Measurements from ENCODE around the gene CERS5. TPM values are rescaled to one million over a fixed set of nuclear protein-coding genes. Genes with fewer than 3 reads are reported as not detected.

Gene CERS5
- polyA plus RNA-seq, 1 donor (not counting 4 experiments of a cell fraction or from before 2014, with no cell fraction given), result 72.3 TPM

DNA sequence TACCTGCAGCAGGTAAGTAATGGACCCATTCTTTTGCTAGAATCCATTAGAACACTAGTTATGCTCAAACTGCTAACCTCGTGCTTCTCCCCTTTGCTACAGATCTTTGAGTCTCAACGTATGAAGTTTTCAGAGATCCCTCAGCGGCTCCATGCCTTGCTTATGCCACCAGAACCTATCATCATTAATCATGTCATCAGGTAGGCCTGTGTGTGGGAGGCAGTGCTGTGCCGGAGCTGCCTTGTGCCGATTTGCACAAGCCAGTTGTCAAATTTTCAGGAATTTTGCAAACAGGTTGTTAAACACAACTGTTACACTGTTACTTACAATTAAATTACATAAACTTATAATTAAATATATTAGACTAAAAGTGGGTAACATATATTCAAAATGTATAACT is 76.8 kb downstream of the CERS5 start:
- no peak overlapping the region for H2AFZ ChIP-seq (ENCODE audit: control insufficient read depth, low read length)
- H3K4me2 ChIP-seq (ENCODE audit: control insufficient read depth, extremely low read depth, insufficient read depth, low read depth, low read length), result no peak overlapping the region
- no peak overlapping the region for H3K4me3 ChIP-seq (ENCODE audit: control insufficient read depth in 2 of 3, extremely low read depth in 1 of 3, insufficient read depth in 2 of 3, low read depth in 1 of 3, low read length in 3 of 3)
- peaks cover 10% of the 10 kb centered on the region for H3K79me2 ChIP-seq (ENCODE audit: control insufficient read depth, insufficient read depth, low read length)
- no peak for TF ChIP-seq EZH2 (IDR thresholded peaks at IDR 0.05; ENCODE audit: low read length)
- TF ChIP-seq, protein P1, sequence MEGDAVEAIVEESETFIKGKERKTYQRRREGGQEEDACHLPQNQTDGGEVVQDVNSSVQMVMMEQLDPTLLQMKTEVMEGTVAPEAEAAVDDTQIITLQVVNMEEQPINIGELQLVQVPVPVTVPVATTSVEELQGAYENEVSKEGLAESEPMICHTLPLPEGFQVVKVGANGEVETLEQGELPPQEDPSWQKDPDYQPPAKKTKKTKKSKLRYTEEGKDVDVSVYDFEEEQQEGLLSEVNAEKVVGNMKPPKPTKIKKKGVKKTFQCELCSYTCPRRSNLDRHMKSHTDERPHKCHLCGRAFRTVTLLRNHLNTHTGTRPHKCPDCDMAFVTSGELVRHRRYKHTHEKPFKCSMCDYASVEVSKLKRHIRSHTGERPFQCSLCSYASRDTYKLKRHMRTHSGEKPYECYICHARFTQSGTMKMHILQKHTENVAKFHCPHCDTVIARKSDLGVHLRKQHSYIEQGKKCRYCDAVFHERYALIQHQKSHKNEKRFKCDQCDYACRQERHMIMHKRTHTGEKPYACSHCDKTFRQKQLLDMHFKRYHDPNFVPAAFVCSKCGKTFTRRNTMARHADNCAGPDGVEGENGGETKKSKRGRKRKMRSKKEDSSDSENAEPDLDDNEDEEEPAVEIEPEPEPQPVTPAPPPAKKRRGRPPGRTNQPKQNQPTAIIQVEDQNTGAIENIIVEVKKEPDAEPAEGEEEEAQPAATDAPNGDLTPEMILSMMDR (optimal IDR thresholded peaks at IDR 0.05 in 1 of 3, IDR thresholded peaks at IDR 0.05 in 1 of 3, conservative IDR thresholded peaks at IDR 0.05 in 1 of 3; ENCODE audit: extremely low read depth in 1 of 3, insufficient read depth in 2 of 3, low read length in 3 of 3), result no peak
- no peak overlapping the region for H3K27ac ChIP-seq (ENCODE audit: control insufficient read depth, insufficient read depth, low read length)
- peaks cover 31% of the 10 kb centered on the region for H3K4me1 ChIP-seq (ENCODE audit: control insufficient read depth, extremely low read depth, insufficient read depth, low read length)
- no peak for FAIRE-seq
- H3K9me1 ChIP-seq (ENCODE audit: control insufficient read depth, extremely low read depth, insufficient read depth, low read length), result no peaks in the 10 kb centered on the region
- no peak for DNase-seq (ENCODE audit: low read depth, low spot score)
- no peaks in the 10 kb centered on the region for H3K9me3 ChIP-seq (ENCODE audit: control insufficient read depth, low read depth, low read length)
- peaks cover 27 to 59% of the 10 kb centered on the region in 2 experiments for H3K36me3 ChIP-seq (ENCODE audit: control insufficient read depth in 2 of 2, extremely low read depth in 1 of 2, insufficient read depth in 2 of 2, low read length in 2 of 2)
- no peaks in the 10 kb centered on the region for H3K27me3 ChIP-seq (ENCODE audit: control insufficient read depth, extremely low read depth, insufficient read depth, low read length)
- no peak overlapping the region for H3K9ac ChIP-seq (ENCODE audit: control insufficient read depth, extremely low read depth, insufficient read depth, low read length)
- dilution Hi-C loops (cut with MboI; ENCODE audit: extremely low pct_ligation_motif_present, low sequenced_read_pairs), result no loop called here
- H4K20me1 ChIP-seq (ENCODE audit: control insufficient read depth, extremely low read depth, insufficient read depth, low read length), result no peaks in the 10 kb centered on the region

DNA sequence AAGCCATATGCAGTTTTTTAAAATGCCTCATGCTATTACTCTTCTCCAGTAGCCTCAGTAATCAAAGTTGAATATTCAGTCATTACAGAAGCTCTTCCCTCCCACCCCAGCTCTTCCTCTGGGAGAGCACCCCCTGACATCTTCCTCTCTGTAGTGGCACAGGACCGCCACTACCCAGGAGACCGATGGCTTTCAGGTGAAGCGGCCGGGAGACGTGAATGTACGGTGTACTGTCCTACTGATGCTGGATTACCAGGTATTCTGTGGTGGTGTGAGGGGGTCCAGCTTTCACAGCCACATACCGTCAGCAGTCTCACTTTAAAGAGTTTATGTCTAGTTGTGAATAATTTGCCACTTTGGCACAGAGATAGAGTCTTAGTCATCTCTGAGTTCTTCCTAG is 77.4 kb downstream of the CERS5 start:
- TF ChIP-seq EZH2 (IDR thresholded peaks at IDR 0.05; ENCODE audit: low read length), result no peak
- TF ChIP-seq, protein P1 (optimal IDR thresholded peaks at IDR 0.05 in 1 of 3, IDR thresholded peaks at IDR 0.05 in 1 of 3, conservative IDR thresholded peaks at IDR 0.05 in 1 of 3; ENCODE audit: extremely low read depth in 1 of 3, insufficient read depth in 2 of 3, low read length in 3 of 3), result no peak
- Histone ChIP-seq H3K9me1 (ENCODE audit: control insufficient read depth, extremely low read depth, insufficient read depth, low read length) (no peaks in the 10 kb centered on the region), H3K9me3 (ENCODE audit: control insufficient read depth, low read depth, low read length) (no peaks in the 10 kb centered on the region), H3K36me3 (ENCODE audit: control insufficient read depth in 2 of 2, extremely low read depth in 1 of 2, insufficient read depth in 2 of 2, low read length in 2 of 2) (peaks cover 24 to 54% of the 10 kb centered on the region in 2 experiments), H2AFZ (ENCODE audit: control insufficient read depth, low read length) (no peak overlapping the region), H3K27me3 (ENCODE audit: control insufficient read depth, extremely low read depth, insufficient read depth, low read length) (no peaks in the 10 kb centered on the region), H3K79me2 (ENCODE audit: control insufficient read depth, insufficient read depth, low read length) (peaks cover 11% of the 10 kb centered on the region), H3K4me1 (ENCODE audit: control insufficient read depth, extremely low read depth, insufficient read depth, low read length) (peaks cover 31% of the 10 kb centered on the region), H3K4me3 (ENCODE audit: control insufficient read depth in 2 of 3, extremely low read depth in 1 of 3, insufficient read depth in 2 of 3, low read depth in 1 of 3, low read length in 3 of 3) (no peak overlapping the region), H4K20me1 (ENCODE audit: control insufficient read depth, extremely low read depth, insufficient read depth, low read length) (no peaks in the 10 kb centered on the region), H3K27ac (ENCODE audit: control insufficient read depth, insufficient read depth, low read length) (no peak overlapping the region), H3K9ac (ENCODE audit: control insufficient read depth, extremely low read depth, insufficient read depth, low read length) (no peak overlapping the region), H3K4me2 (ENCODE audit: control insufficient read depth, extremely low read depth, insufficient read depth, low read depth, low read length) (no peak overlapping the region)
- dilution Hi-C loops (cut with MboI; ENCODE audit: extremely low pct_ligation_motif_present, low sequenced_read_pairs), result no loop called here
- FAIRE-seq, result no peak
- no peak for DNase-seq (ENCODE audit: low read depth, low spot score)

Data from keratinocyte (primary cell).